HG03442 (cell line): ENCODE results near the gene PDE9A.
"Not testable (repeated sequence)": the region's sequence is repeated elsewhere in the genome, so short reads cannot be mapped to it uniquely, and the experiment has no call there.

Source experiments
- ATAC-seq: cut with Tn5 transposase; IDR thresholded peaks from one replicate; pipeline ENCODE4 v1.9.1; 2021; ENCODE audit warnings: mild to moderate bottlenecking, moderate library complexity; ENCODE audit not compliant: unreplicated experiment

PDE9A gene

DNA sequence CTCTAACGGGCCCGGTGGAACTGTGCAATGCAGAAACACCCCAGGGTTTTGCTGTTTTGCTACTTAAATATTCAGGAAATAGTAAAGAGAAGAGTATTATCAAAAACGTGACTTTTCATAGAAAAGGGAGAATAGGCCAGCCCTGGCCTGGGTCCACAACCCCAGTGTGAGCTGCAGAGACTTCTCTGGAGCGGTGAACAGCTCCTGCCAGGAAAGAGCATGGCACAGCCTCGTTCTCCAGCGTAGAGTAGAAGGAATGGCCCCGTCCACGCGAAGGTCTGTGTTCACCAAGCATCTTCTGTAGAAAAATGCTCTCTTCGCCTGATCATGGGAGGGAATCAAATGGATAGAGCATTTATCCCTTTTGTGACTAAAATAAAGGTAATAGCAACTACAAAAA is 51.4 kb downstream of the PDE9A start:
- no peak for ATAC-seq

DNA sequence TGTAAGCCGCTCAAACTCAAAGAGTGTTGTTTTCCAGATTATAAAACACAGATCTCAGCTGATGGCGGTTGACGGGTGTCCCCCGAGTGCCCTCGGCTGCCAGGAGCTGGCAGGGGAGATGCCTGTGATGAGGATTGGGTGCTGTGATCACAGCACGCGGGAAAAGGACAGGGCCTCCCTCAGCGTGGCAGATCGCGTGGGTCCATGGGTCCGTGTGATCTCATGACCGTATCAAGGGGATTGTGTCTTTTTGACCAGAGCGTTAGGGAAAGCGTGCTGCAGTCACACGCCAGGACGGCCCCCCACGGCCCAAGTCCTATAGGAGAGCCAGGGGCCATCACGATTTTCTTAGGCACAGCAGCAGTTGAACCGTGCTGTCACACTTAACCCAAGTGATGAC is 51.9 kb downstream of the PDE9A start:
- no peak for ATAC-seq

DNA sequence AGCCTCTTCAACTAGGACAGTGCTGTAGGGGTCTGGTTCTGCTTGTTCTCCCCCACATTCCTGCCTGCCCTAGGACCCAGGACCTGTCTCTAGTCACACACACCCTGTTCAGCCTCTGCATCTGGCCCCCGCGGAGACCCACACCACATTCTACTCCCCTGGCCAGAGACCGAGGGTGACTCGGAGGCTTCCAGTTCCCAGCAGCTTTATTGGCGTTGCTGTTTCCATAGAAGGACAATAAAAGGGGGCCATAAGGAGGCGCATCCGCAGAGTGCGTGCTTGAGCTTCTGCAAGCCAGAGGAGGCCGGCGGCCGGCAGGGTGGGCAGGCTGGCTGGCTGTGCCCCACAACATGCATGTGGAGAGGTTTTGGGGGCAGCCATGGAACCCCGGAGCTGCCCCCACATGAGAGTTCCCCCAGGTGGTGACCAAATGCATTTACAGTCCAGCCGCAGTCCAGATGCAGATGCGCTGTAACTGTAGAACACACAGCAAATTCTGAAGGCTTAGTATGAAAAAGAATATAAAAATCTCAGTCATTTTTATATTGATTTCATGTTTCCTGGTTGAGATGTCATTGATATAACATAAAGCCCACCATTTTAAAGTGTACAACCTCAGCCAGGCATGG is 52.4 kb downstream of the PDE9A start:
- ATAC-seq = no peak

DNA sequence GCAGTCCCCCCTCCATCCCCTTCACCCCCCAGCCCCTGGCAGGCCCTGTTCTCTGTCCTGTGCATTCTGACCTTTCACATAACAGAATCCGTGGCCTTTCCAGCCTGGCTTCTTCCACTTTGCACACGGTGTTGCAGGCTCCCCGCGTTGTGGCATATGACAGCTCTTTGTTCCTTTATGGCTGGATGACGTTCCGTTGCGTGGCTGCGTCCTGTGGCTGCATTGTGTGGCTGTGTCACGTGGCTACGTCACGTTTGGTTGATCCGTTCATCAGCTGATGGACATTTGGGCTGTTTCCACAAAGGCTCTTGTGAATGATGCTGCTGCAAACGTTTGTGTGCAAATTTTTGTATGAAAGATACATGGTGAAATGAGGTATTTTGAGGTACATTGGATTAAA is 53.3 kb downstream of the PDE9A start:
- no peak for ATAC-seq

DNA sequence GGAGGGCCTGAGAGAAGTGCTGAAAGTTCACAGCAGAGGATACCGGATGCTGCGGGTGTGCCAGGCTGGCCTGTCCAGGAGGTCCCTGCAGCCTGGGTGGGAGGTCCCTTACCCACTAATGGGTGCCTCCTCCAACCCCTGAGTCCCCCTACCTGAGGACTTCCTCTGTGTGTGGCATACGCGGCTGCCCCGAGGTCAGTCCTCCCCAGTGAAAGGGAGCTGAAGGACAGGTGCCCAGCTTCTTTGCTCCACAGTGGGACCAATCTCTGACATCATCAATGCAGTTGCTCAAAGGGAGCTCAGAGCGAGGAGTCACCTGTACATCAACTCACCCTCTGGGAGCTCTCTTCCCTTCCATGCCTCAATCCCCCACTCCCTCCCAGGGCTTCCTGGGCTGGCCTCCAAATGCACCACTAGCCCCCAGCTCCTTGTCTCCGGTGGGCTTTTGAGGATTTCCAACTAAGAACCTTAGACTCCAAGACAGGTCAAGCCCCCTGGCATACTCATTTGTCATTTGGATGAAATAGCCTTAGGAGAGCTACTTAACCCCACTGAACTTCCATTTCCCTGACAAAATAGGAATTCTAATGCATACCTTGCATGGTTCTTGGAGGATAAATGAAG is 53.9 kb downstream of the PDE9A start:
- ATAC-seq = no peak

DNA sequence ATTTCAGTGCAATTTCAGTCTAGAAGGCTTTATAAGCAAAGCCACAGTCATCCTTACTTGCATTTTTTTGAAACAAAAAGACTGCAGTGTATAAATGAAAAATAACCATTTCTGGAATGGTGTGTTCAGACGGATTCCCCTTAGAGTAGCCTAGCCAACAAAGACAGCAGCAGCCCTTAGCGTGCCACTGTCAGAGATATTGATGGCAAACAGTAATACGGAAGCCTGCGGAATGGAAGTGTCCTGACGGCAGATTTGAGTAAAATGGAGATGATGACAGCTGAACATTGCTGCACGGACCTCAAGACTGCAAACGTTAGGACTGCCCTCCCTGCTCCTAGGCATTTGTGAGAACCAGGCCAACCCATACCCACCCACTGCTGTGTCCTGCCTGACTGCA is 54.7 kb downstream of the PDE9A start:
- no peak for ATAC-seq

DNA sequence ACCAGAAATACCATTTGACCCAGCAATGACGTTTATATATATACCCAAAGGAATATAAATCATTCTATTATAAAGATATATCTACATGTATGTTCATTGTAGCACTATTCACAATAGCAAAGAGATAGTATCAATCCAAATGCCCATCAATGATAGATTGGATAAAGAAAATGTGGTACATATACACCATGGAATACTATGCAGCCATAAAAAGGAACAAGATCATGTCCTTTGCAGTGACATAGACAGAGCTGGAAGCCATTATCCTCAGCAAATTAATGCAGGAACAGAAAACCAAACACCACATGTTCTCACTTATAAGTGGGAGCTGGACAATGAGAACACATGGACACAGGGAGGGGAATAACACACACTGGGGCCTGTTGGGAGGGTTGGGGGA is 55.5 kb downstream of the PDE9A start:
- not testable (repeated sequence) for ATAC-seq

GRCh38 chr21:42711667-42712066 is 58.2 kb downstream of the PDE9A start:
- no peak for ATAC-seq

GRCh38 chr21:42715427-42715826 is 62.0 kb downstream of the PDE9A start:
- ATAC-seq = not testable (repeated sequence)

GRCh38 chr21:42716074-42716473 is 62.7 kb downstream of the PDE9A start:
- ATAC-seq = no peak

GRCh38 chr21:42720484-42720883 is 67.1 kb downstream of the PDE9A start:
- not testable (repeated sequence) for ATAC-seq

GRCh38 chr21:42721341-42721824 is 68.0 kb downstream of the PDE9A start:
- ATAC-seq = no peak

- ATAC-seq = no peak
Observed at GRCh38 chr21:42722153-42722552, 68.7 kb downstream of the PDE9A start.

- no peak for ATAC-seq
Observed at GRCh38 chr21:42722808-42723473, 69.5 kb downstream of the PDE9A start.

GRCh38 chr21:42724226-42724920 is 71.0 kb downstream of the PDE9A start:
- no peak for ATAC-seq

DNA sequence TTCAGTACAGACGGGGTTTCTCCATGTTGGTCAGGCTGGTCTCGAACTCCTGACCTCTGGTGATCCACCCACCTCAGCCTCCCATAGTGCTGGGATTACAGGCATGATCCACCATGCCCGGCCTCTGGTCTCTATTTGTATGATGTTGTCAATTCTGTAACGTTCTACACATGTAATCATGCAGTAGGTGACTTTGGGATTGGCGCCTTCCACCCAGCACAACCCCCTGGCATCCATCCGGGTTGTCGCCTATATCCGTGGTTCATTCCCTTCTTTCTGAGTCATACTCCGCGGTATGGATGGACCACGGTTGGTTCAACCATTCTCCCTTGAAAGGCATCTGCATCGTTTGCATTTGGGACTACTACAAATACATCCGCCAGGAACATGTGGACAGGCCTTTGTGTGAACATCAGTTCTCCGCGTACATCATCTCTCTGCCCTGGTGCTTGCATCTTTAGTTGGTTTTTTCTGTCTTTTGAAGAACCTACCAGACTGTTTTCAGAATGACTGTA is 72.1 kb downstream of the PDE9A start:
- no peak for ATAC-seq

DNA sequence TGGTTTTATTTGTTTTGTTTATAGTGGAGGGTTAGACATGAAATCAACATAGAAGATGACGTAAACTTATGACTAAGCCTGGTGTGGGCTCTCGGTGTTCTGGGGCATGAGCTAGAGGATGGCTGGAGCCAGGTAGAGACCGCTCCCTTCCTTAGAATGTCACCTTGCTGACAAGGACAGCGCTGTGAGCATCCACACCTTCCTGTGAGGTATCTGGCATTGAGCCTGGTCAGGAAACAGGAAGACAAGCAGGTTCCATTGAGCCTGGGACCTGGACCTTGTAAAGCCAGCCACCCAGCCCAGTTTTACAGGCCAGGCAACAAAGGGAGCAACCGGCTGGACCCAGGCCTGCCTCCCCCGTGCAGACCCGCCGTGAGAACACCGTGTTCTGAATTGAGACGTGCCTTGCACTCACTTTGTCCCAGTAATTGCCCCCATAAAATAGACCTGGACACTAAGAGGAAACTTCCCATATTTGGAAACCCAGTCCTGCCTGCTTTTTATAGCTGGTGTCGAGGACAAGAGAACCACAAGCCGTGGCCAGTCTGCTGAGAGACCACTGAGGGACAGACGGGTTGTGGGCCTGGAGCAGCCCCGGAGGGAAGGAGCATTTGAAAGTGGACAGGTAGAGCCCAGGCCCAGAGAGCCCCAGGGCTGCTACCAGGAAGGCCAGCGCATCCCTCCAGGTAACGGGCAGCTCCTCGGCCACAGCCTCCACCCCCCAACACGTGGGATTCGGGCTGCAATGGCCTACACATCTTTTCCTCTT is 78.0 kb downstream of the PDE9A start:
- no peak for ATAC-seq

- no peak for ATAC-seq
Observed at GRCh38 chr21:42732033-42732410, 78.6 kb downstream of the PDE9A start.

GRCh38 chr21:42733037-42733627 is 79.7 kb downstream of the PDE9A start:
- no peak for ATAC-seq

GRCh38 chr21:42733874-42734273 is 80.5 kb downstream of the PDE9A start:
- no peak for ATAC-seq
